ENCODE results near the gene ZNF215.
"Not testable (repeated sequence)": the region's sequence is repeated elsewhere in the genome, so short reads cannot be mapped to it uniquely, and the experiment has no call there.

The ZNF215 gene

GRCh38 chr11:6926208-6927029 lies at the start of gene ZNF215:
TSS of gene ZNF215 (plus strand) at chr11:6926426. CDS start at chr11:6932273, 5,847 bp downstream.
- no peak for DNase-seq

- no peak for DNase-seq
Measured at GRCh38 chr11:6876914-6877313, 49.3 kb upstream of the ZNF215 start.

- no peak for DNase-seq
Measured at GRCh38 chr11:6882751-6883150, 43.5 kb upstream of the ZNF215 start.

GRCh38 chr11:6887711-6888110 lies 38.5 kb upstream of the ZNF215 start:
- not testable (repeated sequence) for DNase-seq

- no peak for DNase-seq
Measured at GRCh38 chr11:6888830-6889229, 37.4 kb upstream of the ZNF215 start.

- DNase-seq: no peak
Measured at GRCh38 chr11:6889835-6890234, 36.4 kb upstream of the ZNF215 start.

- DNase-seq: no peak
Measured at GRCh38 chr11:6892400-6892799, 33.8 kb upstream of the ZNF215 start, which contains the start of gene OR2D2. TSS of gene OR2D2 (minus strand) at chr11:6892500. CDS start at chr11:6892500, 0 bp downstream.

GRCh38 chr11:6894097-6894496 lies 32.1 kb upstream of the ZNF215 start:
- no peak for DNase-seq

- DNase-seq: no peak
Measured at GRCh38 chr11:6895010-6895409, 31.2 kb upstream of the ZNF215 start.

- no peak for DNase-seq
Measured at GRCh38 chr11:6898911-6899310, 27.3 kb upstream of the ZNF215 start.

- DNase-seq: no peak
Measured at GRCh38 chr11:6900327-6900999, 25.8 kb upstream of the ZNF215 start.

GRCh38 chr11:6904804-6905203 lies 21.4 kb upstream of the ZNF215 start:
- not testable (repeated sequence) for DNase-seq

GRCh38 chr11:6911378-6911777 lies 14.8 kb upstream of the ZNF215 start:
- DNase-seq: no peak

GRCh38 chr11:6911948-6912347 lies 14.3 kb upstream of the ZNF215 start:
- no peak for DNase-seq

GRCh38 chr11:6919698-6920097 lies 6.5 kb upstream of the ZNF215 start:
- no peak for DNase-seq

- DNase-seq: no peak
Measured at GRCh38 chr11:6920702-6921101, 5.5 kb upstream of the ZNF215 start, which contains the start of gene OR2D3. TSS of gene OR2D3 (plus strand) at chr11:6921002. CDS start at chr11:6921002, 0 bp downstream.

GRCh38 chr11:6925007-6925577 lies 1.1 kb upstream of the ZNF215 start:
- DNase-seq: no peak

- no peak for DNase-seq
Measured at GRCh38 chr11:6925636-6926207, 504 bp upstream of the ZNF215 start.

GRCh38 chr11:6927030-6927617 lies 898 bp downstream of the ZNF215 start:
- no peak for DNase-seq

- DNase-seq: no peak
Measured at GRCh38 chr11:6928916-6929315, 2.7 kb downstream of the ZNF215 start.

GRCh38 chr11:6931146-6931713 lies 5.0 kb downstream of the ZNF215 start:
- DNase-seq: no peak

- no peak for DNase-seq
Measured at GRCh38 chr11:6932145-6932544, 5.9 kb downstream of the ZNF215 start.

GRCh38 chr11:6941970-6942369 lies 15.7 kb downstream of the ZNF215 start:
- no peak for DNase-seq

All from KG1 (cell line).